IMR-90 (cell line): ENCODE data around the gene F13A1. TPM values are rescaled to one million over a fixed set of nuclear protein-coding genes. Genes with fewer than 3 reads are reported as not detected.

Source experiments
- ATAC-seq: fragments of 200-7000 bp; cut with Tn5 transposase; 2 replicates; pipeline ENCODE4 v1.9.1; 2020; ENCODE audit warnings: low read depth, mild to moderate bottlenecking, moderate library complexity
- BruUV-seq: library from RNA; stranded (reverse); fragments of 400-500 nt; replicated peaks from 2 replicates; lab custom pipeline; 2021; lab: Mats Ljungman, UMichigan
- CTCF ChIA-PET: fragments of 300-600 bp; formaldehyde crosslinking; extraction: SDS; loops from one replicate; lab custom pipeline; 2021; ENCODE audit warnings: antibody characterized with exemption; lab: Yijun Ruan, JAX
- POLR2A ChIA-PET: fragments of 300-600 bp; sonication (Branson Sonifier 250); formaldehyde crosslinking; loops from one replicate; lab custom pipeline; 2022; ENCODE audit warnings: antibody characterized with exemption; ENCODE audit not compliant: unreplicated experiment; lab: Charles Lee
- DNase-seq: peaks from one replicate; pipeline ENCODE4 v3.0.0; 2013
- H2AFZ ChIP-seq: replicated peaks from 2 replicates; pipeline ENCODE3; 2013; ENCODE audit warnings: low read length, mild to moderate bottlenecking; ENCODE audit not compliant: poor library complexity
- H2AK5ac ChIP-seq: 2 replicates; pipeline ENCODE4 v1.6.1; 2013; ENCODE audit warnings: low read depth, low read length, inconsistent platforms
- H2AK9ac ChIP-seq: replicated peaks from 2 replicates; pipeline ENCODE3; 2013; ENCODE audit warnings: mild to moderate bottlenecking, low read depth, low read length, moderate library complexity; ENCODE audit not compliant: poor library complexity
- H2BK120ac ChIP-seq: 2 replicates; pipeline ENCODE4 v1.6.1; 2013; ENCODE audit warnings: low read depth, low read length, inconsistent platforms
- H2BK15ac ChIP-seq: 3 replicates; pipeline ENCODE4 v1.6.1; 2013; ENCODE audit warnings: low read depth, low read length, inconsistent platforms
- H2BK20ac ChIP-seq: 2 replicates; pipeline ENCODE4 v1.6.1; 2013; ENCODE audit warnings: low read depth, mild to moderate bottlenecking, inconsistent platforms, low read length, moderate library complexity
- H2BK5ac ChIP-seq: 2 replicates; pipeline ENCODE4 v1.6.1; 2013; ENCODE audit warnings: mild to moderate bottlenecking, low read depth, low read length, inconsistent platforms; ENCODE audit not compliant: poor library complexity, severe bottlenecking
- H3K14ac ChIP-seq: replicated peaks from 2 replicates; pipeline ENCODE4 v1.6.1; 2013; ENCODE audit warnings: low read depth, low read length, inconsistent platforms
- H3K18ac ChIP-seq: 2 replicates; pipeline ENCODE4 v1.6.1; 2013; ENCODE audit warnings: low read depth, low read length, control low read depth
- H3K23ac ChIP-seq: 2 replicates; pipeline ENCODE4 v1.6.1; 2013; ENCODE audit warnings: low read depth, low read length, inconsistent platforms
- H3K27ac ChIP-seq: 2 replicates; pipeline ENCODE4 v1.5.1; 2013; ENCODE audit warnings: mild to moderate bottlenecking, control low read depth, low read length; ENCODE audit not compliant: insufficient read depth
- H3K27me3 ChIP-seq: 2 replicates; pipeline ENCODE4 v1.6.1; 2013; ENCODE audit warnings: low read length; ENCODE audit not compliant: control insufficient read depth, insufficient read depth
- H3K36me3 ChIP-seq: 2 replicates; pipeline ENCODE4 v1.6.1; 2013; ENCODE audit warnings: low read length, mixed read lengths; ENCODE audit not compliant: control insufficient read depth, insufficient read depth
- H3K4ac ChIP-seq: 2 replicates; pipeline ENCODE4 v1.6.1; 2013; ENCODE audit warnings: low read depth, low read length, inconsistent platforms
- H3K4me1 ChIP-seq: 2 replicates; pipeline ENCODE4 v1.6.1; 2013; ENCODE audit warnings: low read length, mixed read lengths; ENCODE audit not compliant: control insufficient read depth, insufficient read depth
- H3K4me2 ChIP-seq: 2 replicates; pipeline ENCODE4 v1.6.1; 2013; ENCODE audit warnings: low read depth, mild to moderate bottlenecking, control low read depth, low read length, moderate library complexity
- H3K4me3 ChIP-seq: 2 replicates; pipeline ENCODE4 v1.5.1; 2013; ENCODE audit warnings: low read depth, mild to moderate bottlenecking, control low read depth, low read length, moderate library complexity; ENCODE audit not compliant: insufficient read depth
- H3K56ac ChIP-seq: 2 replicates; pipeline ENCODE4 v1.6.1; 2013; ENCODE audit warnings: low read length, inconsistent platforms; ENCODE audit not compliant: insufficient read depth; ENCODE audit errors: extremely low read depth
- H3K79me1 ChIP-seq, 2 experiments: 2 replicates each; pipeline ENCODE4 v1.6.1; 2013; ENCODE audit warnings: low read length in 2 of 2, inconsistent platforms in 1 of 2, low read depth in 1 of 2
- H3K9ac ChIP-seq: 2 replicates; pipeline ENCODE4 v1.6.1; 2013; ENCODE audit warnings: low read depth, low read length, control low read depth
- H3K9me1 ChIP-seq: 2 replicates; pipeline ENCODE4 v1.6.1; 2013; ENCODE audit warnings: low read length, inconsistent platforms; ENCODE audit not compliant: insufficient read depth
- H3K9me3 ChIP-seq: 2 replicates; pipeline ENCODE4 v1.6.1; 2013; ENCODE audit warnings: low read length; ENCODE audit not compliant: control insufficient read depth, insufficient read depth
- H4K20me1 ChIP-seq: 2 replicates; pipeline ENCODE4 v1.6.1; 2013; ENCODE audit warnings: low read length, inconsistent platforms; ENCODE audit not compliant: insufficient read depth
- H4K5ac ChIP-seq: 2 replicates; pipeline ENCODE4 v1.6.1; 2013; ENCODE audit warnings: mild to moderate bottlenecking, low read depth, low read length, control low read depth
- H4K8ac ChIP-seq, 2 experiments: 2 replicates each; pipeline ENCODE4 v1.6.1; 2013; ENCODE audit warnings: low read depth in 2 of 2, low read length in 2 of 2, control low read depth in 1 of 2, inconsistent platforms in 1 of 2
- H4K91ac ChIP-seq: 2 replicates; pipeline ENCODE4 v1.6.1; 2013; ENCODE audit warnings: low read depth, low read length, inconsistent platforms; ENCODE audit not compliant: insufficient read depth
- BHLHE40 ChIP-seq: fragments of 150-350 bp; IDR thresholded peaks from 2 replicates; pipeline ENCODE4 v1.6.1; 2016; ENCODE audit warnings: mild to moderate bottlenecking, low read depth, low read length
- CEBPB ChIP-seq: IDR thresholded peaks from 2 replicates; pipeline ENCODE4 v1.6.1; 2012; ENCODE audit warnings: low read depth, low read length, improper control_type of control experiment
- CHD1 ChIP-seq: IDR thresholded peaks from 2 replicates; pipeline ENCODE4 v1.6.1; 2012; ENCODE audit warnings: low read depth, low read length, improper control_type of control experiment
- FOS ChIP-seq: fragments of 150-350 bp; IDR thresholded peaks from 2 replicates; pipeline ENCODE4 v1.6.1; 2016; ENCODE audit warnings: low read depth, low read length
- MAFK ChIP-seq: IDR thresholded peaks from 2 replicates; pipeline ENCODE4 v1.6.1; 2012; ENCODE audit warnings: low read depth, low read length, improper control_type of control experiment
- MAZ ChIP-seq: IDR thresholded peaks from 2 replicates; pipeline ENCODE4 v1.6.1; 2012; ENCODE audit warnings: low read depth, mild to moderate bottlenecking, low read length, improper control_type of control experiment, moderate library complexity, borderline replicate concordance
- MXI1 ChIP-seq: IDR thresholded peaks from 2 replicates; pipeline ENCODE4 v1.6.1; 2012; ENCODE audit warnings: low read depth, mild to moderate bottlenecking, low read length, moderate library complexity, borderline replicate concordance
- NFE2L2 ChIP-seq: fragments of 150-350 bp; IDR thresholded peaks from 2 replicates; pipeline ENCODE4 v1.6.1; 2016; ENCODE audit warnings: low read depth, mild to moderate bottlenecking, low read length
- POLR2A ChIP-seq: IDR thresholded peaks from 2 replicates; pipeline ENCODE4 v1.6.1; 2012; ENCODE audit warnings: mild to moderate bottlenecking, low read depth, low read length
- RAD21 ChIP-seq: IDR thresholded peaks from 2 replicates; pipeline ENCODE4 v1.6.1; 2012; ENCODE audit warnings: low read length, improper control_type of control experiment
- RCOR1 ChIP-seq: IDR thresholded peaks from 2 replicates; pipeline ENCODE4 v1.6.1; 2012; ENCODE audit warnings: mild to moderate bottlenecking, low read length, improper control_type of control experiment; ENCODE audit not compliant: insufficient replicate concordance
- RFX5 ChIP-seq: IDR thresholded peaks from 2 replicates; pipeline ENCODE4 v1.8.0; 2012; ENCODE audit warnings: low read depth, mild to moderate bottlenecking, low read length, moderate library complexity
- SMC3 ChIP-seq: fragments of 150-350 bp; IDR thresholded peaks from 2 replicates; pipeline ENCODE4 v1.6.1; 2016; ENCODE audit warnings: low read depth, mild to moderate bottlenecking, antibody characterized with exemption, low read length, moderate library complexity
- WGBS, 2 experiments: methylation state at CpG; one replicate each; pipeline versions ENCODE4 v1.1.5 to v1.1.7; 2013; ENCODE audit warnings: missing lambda C conversion rate in 2 of 2; ENCODE audit not compliant: insufficient read length in 1 of 2; ENCODE audit errors: extremely low coverage in 2 of 2; 5-methylcytosine and 5-hydroxymethylcytosine counted together
- dilution Hi-C: fragments of 300-500 bp; cut with HindIII; formaldehyde crosslinking; loops from one replicate; pipeline ENCODE4 v1.14.3; 2018; ENCODE audit warnings: low sequenced_read_pairs; ENCODE audit not compliant: unreplicated experiment
- in situ Hi-C: fragments of 300-500 bp; cut with MboI; formaldehyde crosslinking; loops from 3 replicates; pipeline ENCODE4 v1.14.3; 2019; ENCODE audit warnings: low sequenced_read_pairs, inconsistent platforms, mixed read lengths
- intact Hi-C: fragments of 100-400 bp; cut with micrococcal nuclease; formaldehyde crosslinking; loops from 2 replicates; pipeline ENCODE4 v1.10.0; 2022
- polyA plus RNA-seq, 3 experiments: library from polyadenylated mRNA; depleted of rRNA; stranded (reverse); fragments of >200 nt; gene quantifications; 2 replicates each; pipeline ENCODE4 v1.2.3, GENCODE V29; 2012; ENCODE audit warnings: low replicate concordance in 1 of 3
- total RNA-seq: library from RNA; depleted of rRNA; stranded (reverse); fragments of >200 nt; gene quantifications from 2 replicates; pipeline ENCODE4 v1.2.3, GENCODE V29; 2012
- TF ChIP-seq, protein P1 (sequence below): fragments of 150-350 bp; IDR thresholded peaks from 2 replicates; pipeline ENCODE4 v1.6.1; 2016; ENCODE audit warnings: low read depth, mild to moderate bottlenecking, low read length, moderate library complexity, borderline replicate concordance
- TF ChIP-seq, protein P2 (sequence below): conservative IDR thresholded peaks from 2 replicates; pipeline ENCODE4 v1.5.1; 2012; ENCODE audit warnings: mild to moderate bottlenecking, low read depth, low read length, improper control_type of control experiment
- TF ChIP-seq, protein P3 (sequence below): fragments of 150-350 bp; IDR thresholded peaks from 2 replicates; pipeline ENCODE4 v1.6.1; 2017; ENCODE audit warnings: mild to moderate bottlenecking, antibody characterized with exemption, low read length, low read depth

Gene F13A1
- total and polyA plus RNA-seq, 2 of the 4 experiments (the other 2 are of a cell fraction): not detected

DNA sequence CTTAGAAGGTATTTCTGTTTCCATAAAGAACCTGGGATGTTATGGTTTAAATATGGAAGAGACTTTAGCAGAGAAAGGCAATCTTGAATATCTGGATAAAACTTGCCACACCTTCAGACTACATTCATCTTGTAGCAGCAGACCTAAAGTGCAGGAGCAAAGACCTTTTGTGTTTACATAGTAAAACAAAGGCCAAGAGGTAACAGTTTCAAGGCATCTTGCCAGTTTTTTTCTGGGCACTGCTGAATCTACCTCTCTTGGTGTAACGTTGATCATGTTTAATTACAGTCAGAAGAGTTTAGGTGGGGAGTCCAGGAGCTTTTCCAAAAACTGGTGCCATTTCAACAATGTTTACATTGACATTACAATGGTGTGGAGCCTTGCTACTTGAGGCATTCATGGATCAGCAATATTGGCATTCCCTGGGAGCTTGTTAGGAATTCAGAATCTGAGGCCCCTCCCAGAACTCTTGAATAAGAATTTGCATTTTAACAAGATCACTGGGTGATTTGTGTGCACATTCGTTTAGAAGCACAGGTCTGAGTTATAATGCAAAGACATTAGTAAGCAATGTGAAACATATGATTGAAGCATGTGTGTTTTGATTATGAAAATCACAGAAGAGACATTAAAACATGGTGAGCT is 94.5 kb downstream of the F13A1 start:
- H3K9me1 ChIP-seq: no peaks in the 10 kb centered on the region
- dilution Hi-C loops: no loop called here
- no peak overlapping the region for H3K4me3 ChIP-seq
- H3K4me2 ChIP-seq: no peak overlapping the region
- no TSS peak for BruUV-seq
- H2BK5ac ChIP-seq: no peak overlapping the region
- no peaks in the 10 kb centered on the region for H3K79me1 ChIP-seq
- no peak overlapping the region for H2BK15ac ChIP-seq
- intact Hi-C loops: no loop called here
- in situ Hi-C loops: no loop called here
- no peaks in the 10 kb centered on the region for H3K4me1 ChIP-seq
- H3K14ac ChIP-seq: no peak overlapping the region
- POLR2A ChIA-PET: no interaction called here
- H4K91ac ChIP-seq: no peak overlapping the region
- H3K9me3 ChIP-seq: peaks cover 13% of the 10 kb centered on the region
- no peaks in the 10 kb centered on the region for H3K36me3 ChIP-seq
- H3K9ac ChIP-seq: no peak overlapping the region
- no peak overlapping the region for H3K4ac ChIP-seq
- no peak for DNase-seq
- no peak overlapping the region for H4K5ac ChIP-seq
- no peak overlapping the region for H2AK9ac ChIP-seq
- TF ChIP-seq CEBPB (no peak), SMC3 (no peak), RCOR1 (no peak), POLR2A (no peak), CHD1 (no peak), BHLHE40 (no peak), NFE2L2 (no peak), RAD21 (no peak), MAZ (no peak), MXI1 (no peak), RFX5 (no peak), MAFK (no peak), FOS (no peak)
- TF ChIP-seq, protein P1, sequence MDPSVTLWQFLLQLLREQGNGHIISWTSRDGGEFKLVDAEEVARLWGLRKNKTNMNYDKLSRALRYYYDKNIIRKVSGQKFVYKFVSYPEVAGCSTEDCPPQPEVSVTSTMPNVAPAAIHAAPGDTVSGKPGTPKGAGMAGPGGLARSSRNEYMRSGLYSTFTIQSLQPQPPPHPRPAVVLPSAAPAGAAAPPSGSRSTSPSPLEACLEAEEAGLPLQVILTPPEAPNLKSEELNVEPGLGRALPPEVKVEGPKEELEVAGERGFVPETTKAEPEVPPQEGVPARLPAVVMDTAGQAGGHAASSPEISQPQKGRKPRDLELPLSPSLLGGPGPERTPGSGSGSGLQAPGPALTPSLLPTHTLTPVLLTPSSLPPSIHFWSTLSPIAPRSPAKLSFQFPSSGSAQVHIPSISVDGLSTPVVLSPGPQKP: no peak
- TF ChIP-seq, protein P2, sequence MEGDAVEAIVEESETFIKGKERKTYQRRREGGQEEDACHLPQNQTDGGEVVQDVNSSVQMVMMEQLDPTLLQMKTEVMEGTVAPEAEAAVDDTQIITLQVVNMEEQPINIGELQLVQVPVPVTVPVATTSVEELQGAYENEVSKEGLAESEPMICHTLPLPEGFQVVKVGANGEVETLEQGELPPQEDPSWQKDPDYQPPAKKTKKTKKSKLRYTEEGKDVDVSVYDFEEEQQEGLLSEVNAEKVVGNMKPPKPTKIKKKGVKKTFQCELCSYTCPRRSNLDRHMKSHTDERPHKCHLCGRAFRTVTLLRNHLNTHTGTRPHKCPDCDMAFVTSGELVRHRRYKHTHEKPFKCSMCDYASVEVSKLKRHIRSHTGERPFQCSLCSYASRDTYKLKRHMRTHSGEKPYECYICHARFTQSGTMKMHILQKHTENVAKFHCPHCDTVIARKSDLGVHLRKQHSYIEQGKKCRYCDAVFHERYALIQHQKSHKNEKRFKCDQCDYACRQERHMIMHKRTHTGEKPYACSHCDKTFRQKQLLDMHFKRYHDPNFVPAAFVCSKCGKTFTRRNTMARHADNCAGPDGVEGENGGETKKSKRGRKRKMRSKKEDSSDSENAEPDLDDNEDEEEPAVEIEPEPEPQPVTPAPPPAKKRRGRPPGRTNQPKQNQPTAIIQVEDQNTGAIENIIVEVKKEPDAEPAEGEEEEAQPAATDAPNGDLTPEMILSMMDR: no peak
- TF ChIP-seq, protein P3, sequence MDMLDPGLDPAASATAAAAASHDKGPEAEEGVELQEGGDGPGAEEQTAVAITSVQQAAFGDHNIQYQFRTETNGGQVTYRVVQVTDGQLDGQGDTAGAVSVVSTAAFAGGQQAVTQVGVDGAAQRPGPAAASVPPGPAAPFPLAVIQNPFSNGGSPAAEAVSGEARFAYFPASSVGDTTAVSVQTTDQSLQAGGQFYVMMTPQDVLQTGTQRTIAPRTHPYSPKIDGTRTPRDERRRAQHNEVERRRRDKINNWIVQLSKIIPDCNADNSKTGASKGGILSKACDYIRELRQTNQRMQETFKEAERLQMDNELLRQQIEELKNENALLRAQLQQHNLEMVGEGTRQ: no peak
- H2BK120ac ChIP-seq: no peak overlapping the region
- H3K18ac ChIP-seq: no peak overlapping the region
- no peak overlapping the region for H4K8ac ChIP-seq
- no CpG with 5 or more reads among the region's 2 CpGs for WGBS, 2 experiments
- no peak for ATAC-seq
- no peak overlapping the region for H2AFZ ChIP-seq
- CTCF ChIA-PET: no interaction called here
- H3K56ac ChIP-seq: no peak overlapping the region
- H3K23ac ChIP-seq: no peak overlapping the region
- H3K27me3 ChIP-seq: no peaks in the 10 kb centered on the region
- no peaks in the 10 kb centered on the region for H4K20me1 ChIP-seq
- H2BK20ac ChIP-seq: no peak overlapping the region
- H3K27ac ChIP-seq: no peak overlapping the region
- no peak overlapping the region for H2AK5ac ChIP-seq
